HG03097 (cell line): ENCODE measurements around the gene ARHGAP15.

Experiments used
- ATAC-seq: cut with Tn5 transposase; IDR thresholded peaks from one replicate; pipeline ENCODE4 v1.9.1; 2021; ENCODE audit not compliant: unreplicated experiment, low FRiP score

Gene ARHGAP15

DNA sequence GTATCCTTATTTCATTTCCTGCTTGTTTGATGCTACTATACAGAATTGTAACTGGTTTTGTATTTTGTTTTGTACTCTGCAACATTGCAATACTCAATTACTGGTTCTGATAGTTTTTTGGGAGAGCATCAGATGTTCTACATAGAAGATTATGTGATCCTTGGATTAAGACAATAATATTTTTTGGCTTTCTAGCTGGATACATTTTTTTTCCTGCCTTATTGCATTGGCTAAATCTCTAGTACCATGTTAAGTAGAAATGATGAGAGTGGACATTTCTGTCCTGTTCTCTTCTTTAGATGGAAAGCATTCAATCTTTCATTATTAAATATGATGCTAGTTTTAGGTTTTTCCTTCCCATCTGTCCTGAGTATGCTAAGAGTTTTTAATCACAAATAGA, 523.5 kb downstream of the ARHGAP15 start:
- no peak for ATAC-seq

DNA sequence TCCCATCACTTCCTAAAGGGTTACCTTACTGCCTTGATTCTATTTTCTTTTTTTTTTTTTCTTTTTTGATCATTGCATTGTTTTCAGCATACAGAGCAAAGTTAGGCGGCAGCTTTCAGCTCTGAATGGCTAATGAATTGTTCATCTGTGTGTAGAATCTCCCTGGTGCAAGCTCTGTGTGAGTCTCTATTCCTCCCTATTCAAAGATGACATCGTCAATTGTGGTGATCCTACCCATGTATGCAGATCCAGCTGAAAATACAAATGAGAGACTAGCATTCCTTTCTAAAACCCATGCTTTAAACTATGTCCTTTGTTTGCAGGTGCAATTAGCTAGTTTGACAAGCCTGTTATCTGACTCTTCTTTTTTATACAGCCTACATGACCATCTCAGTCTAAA, 539.0 kb downstream of the ARHGAP15 start:
- ATAC-seq = no peak

DNA sequence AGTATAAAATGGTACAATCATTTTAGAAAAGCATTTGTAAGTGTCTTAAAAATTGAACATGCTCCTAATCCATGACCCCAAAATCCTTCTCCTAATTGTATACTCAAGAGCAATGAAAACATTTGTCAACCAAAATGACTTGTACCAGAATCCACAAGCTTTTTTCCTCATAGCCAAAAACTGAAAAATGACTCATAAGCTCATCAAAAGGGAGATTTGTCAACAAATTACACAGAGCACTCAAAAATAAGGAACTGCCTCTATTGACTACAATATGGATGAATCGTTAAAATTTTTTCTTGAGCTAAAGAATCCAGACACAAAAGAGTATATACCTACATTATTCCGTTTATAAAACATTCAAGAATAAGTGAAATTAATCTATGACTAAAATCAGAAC, 544.8 kb downstream of the ARHGAP15 start:
- ATAC-seq = no peak

DNA sequence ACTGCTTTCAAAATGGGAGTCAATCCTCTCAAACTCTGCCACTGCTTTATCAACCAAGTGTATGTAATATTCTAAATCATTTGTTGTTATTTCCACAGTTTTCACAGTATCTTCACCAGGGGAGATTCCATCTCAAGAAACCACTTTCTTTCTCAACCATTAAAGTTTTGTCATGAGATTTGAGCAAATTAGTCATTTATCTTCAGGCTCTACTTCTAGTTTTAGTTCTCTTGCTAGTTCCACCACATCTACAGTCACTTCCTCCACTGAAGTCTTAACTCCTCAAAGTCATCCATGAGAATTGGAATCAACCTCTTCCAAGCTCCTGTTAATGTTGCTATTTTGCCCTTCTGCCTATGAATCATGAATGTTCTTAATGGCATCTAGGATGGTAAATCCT, 545.8 kb downstream of the ARHGAP15 start:
- ATAC-seq = no peak

DNA sequence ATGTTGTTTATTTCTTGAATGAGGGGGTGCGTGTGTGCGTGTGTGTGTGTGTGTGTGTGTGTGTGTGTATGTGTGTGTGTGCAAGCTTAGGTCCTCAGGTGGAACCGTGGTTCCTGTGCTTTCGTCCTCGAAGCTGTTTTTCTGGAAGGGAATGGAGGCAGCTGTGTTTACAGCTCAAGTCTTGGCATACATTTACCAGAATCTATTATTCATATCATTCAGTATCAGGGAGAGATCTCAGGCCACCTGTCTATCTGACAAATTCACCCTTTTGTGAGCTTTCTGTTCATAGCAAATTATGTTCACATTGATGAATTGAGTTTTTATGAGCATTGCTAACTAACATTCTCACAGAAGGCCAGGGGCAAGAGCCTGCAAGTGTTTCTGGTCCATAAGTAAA, 550.4 kb downstream of the ARHGAP15 start:
- no peak for ATAC-seq

DNA sequence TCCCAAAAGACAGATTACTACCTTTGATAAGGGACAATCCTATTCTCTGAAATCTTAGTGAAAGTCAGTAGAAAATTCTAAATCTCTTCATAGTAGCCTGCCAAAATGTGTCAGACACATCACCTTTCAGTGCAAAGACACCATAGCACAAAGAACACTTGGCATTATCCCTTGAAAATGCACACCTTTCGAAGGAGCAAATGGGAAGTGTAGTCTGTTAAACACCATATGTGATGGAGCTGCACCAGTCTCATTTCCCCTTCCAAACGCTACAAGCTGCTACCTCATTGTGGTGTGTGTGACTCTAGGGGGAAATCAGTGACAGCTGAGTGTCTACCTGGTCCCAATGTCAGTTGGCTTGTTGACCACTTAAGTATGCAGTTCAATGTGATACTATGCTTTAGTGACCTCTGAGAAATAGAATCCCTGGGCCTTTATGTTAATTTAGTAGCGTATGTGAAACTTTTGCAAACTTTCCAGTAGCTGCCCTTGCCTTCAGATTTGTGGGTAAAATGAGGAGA, 551.7 kb downstream of the ARHGAP15 start:
- no peak for ATAC-seq

DNA sequence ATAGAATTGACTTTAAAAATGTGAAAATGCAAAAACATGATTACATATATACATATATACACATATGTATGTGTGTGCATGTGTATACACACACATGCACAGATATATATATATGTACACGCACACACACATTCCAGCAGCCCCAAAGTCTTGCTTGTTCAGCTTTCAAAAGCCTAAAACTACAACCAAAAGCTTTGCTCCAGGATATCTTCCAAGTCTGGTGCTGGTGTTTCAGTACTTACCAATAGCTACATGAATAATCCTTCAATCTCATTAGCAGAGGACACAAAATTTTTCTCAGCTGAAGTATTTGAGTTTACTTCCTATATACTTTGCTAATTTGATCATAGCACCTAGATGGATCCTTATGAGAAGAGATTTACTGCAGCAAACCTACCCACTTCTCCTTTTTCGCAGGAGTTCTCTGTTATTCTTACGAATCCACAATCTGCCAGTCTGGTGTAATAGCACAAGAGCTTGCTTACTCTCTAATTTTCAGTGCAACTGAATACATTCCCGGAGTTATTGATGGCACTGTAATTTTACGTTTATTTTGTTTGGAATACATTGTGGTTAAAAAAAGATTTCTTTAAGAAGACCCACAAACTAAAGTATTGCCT, 553.3 kb downstream of the ARHGAP15 start:
- no peak for ATAC-seq

DNA sequence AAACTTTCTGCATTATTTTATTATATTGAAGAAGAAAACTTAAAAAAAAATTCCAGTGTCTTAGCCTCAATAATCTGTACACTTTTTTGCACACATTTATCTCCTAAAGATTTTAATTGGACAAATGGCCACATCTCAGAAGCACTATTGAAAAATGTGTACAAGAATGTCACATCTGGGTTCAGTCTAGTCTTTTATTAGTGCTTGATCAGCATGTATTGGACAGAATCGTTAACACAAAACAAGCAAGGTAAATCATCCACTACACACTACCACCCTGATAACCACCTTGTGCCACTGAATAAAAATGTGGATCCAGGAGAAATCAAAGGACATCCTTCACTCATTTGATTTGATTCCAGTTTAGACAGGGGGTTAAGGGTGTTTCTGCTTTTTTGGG, 554.8 kb downstream of the ARHGAP15 start:
- ATAC-seq = no peak

DNA sequence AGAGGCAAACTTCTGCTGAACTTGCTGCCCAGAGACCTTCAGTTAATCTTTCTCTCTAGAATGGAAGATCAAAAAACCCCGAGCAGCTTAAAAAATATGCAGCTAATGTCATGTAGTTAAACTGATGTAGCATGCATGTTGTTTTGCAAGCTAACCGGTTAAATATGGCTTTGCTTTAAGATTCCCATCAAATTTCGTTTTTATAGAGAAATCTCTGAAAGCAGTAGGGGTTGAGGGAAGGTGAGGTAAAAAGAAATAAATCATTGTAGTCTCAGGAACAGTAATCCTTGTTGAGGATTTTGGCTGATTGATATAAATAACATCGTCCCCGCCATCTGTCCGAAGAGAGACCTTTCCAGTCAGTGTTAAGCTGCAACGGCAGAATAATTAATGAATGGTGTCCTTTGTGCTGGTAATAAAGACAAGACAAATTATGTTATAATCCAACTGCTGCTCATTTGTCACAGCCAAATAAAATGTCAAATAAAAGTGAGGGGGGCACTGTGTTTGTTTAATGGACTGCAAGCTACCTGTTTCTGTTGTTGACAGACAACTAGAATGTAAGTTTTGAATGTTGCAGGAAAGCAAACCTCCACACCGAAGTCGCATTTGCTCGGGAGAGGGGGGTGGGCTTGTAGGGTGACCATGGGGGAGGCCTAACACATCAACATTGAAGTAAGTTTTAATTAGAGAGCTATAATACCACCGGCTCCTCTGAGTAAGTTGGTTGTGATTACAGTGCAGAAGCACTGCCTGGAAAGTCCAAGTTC, 555.5 kb downstream of the ARHGAP15 start:
- ATAC-seq = no peak

DNA sequence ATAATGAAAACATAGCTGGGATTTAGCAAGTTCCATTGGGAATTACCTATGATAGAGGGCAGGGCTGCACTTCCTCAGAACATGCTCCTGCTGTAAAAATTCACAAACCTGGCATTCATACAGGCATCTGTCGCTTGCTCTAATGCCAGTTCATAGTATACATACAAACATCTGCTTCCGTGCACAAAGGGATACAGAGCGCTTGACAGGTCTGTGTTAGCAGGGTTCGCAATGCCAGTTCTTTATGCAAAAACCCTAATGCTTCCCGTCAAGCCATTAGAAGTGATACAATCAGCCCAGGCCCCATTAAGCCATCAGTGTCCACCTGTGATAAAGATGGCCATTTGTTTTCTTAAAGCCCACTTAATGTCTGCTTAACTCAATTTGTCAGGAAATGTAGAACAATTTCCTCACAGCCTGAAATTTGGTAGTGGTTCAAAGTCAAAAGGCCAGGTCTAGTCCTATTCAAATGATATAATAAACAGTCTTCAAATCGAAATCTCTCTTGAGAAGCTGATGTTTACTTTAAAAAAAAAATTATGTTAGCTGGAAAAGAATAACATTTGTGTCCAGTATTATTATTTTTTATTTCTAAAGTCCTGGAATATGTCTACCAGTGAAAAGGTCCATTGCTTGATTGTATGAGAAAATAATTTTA, 556.3 kb downstream of the ARHGAP15 start:
- ATAC-seq = no peak

DNA sequence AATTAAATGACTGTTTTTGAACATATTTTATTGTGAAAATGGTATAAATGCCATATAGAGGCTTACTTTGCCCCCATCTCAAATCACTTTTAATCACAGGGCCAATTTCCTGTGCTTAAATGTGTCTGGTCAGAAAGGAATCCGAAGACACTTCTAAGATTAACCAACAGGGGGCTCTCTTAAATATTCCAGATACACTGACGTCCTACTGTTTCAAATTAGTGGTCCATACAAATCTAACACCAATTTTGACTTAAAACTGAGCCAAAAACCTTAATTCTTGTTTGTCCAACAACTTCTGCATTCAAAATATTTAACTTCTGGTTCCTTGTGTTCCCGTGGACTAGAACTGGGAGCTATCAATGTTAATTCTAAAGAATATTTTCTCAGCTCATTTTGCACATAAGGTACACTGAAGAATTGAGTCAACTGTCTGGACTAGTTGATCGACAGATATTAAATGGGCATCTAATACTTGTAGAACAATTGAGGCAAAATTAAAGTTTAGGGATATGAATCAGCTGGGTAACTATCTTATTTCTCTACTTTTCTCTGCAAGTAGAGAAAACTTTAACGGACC, 557.5 kb downstream of the ARHGAP15 start:
- no peak for ATAC-seq

DNA sequence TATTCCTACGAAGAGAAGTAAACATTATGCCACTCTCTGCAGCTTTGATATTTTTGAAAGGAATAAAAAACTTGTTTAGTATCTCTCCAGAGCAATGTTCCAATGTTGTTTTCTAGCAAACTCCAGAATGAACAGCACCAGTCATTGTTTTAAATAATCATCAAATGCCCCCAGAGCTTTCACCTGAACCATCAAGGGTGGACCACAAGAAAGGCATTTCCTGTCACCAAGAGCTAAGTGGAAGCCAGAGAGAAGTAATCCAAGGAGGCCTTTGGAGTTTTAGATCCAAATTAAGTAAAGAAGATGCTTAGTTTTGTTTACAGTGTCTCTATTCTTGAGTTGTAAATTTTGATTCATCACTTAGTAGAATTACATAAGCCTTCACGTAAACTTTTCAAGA, 559.0 kb downstream of the ARHGAP15 start:
- ATAC-seq = no peak

DNA sequence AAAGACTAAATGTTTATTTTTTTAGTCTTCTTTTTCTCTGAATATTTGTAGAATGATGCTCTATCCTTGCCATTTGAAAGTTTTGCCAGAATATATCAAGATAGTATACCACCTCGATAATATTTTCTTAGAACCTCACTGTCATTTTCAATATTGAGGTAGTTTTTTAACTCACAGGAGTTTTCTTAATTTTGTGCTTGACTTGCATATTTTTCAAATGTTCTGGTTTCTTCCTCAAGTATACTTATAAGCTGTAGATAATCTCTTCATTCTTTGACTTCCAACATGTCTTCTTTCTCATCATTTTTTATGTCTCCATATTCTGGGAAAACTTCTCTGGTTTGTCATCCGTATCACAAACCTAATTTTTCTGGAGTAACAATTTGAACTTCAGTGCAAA, 559.6 kb downstream of the ARHGAP15 start:
- ATAC-seq = no peak

DNA sequence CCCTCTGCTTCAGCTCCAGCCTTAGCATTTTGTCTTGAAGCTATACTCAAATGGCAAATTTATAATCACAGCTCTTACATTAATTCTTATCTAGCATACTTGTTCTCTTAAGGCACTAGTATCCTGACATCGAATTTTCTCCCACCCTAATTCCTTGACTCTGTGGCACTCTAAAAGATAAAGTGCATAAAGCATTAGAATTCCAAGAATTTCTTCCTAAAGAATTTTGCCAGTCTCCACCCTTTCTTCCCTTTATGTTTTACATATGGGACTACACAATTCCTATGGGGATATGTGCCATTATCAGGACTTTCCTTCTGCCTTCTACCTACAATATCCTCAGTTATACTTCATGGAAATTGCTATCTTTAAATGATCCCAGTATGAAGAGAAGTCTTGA, 560.3 kb downstream of the ARHGAP15 start:
- ATAC-seq = no peak

DNA sequence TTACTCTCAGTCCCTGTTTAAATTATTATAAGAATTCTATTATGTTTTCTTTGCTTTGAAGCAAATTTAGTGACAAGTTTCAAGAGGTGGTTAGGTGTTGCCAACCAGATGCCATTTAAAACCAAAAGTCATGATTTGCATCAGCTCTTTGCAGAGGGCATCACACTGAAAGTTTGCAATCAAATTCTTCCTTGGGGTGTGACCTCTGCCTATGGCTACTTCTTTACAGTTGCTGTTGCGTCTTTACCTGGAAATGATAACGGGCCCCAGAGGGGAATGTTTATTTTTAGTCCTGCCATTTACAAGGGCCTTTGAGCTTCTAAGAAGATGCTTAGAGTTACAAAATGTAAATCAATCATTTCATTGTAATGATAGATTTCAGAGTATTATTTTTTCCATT, 561.0 kb downstream of the ARHGAP15 start:
- ATAC-seq = no peak

DNA sequence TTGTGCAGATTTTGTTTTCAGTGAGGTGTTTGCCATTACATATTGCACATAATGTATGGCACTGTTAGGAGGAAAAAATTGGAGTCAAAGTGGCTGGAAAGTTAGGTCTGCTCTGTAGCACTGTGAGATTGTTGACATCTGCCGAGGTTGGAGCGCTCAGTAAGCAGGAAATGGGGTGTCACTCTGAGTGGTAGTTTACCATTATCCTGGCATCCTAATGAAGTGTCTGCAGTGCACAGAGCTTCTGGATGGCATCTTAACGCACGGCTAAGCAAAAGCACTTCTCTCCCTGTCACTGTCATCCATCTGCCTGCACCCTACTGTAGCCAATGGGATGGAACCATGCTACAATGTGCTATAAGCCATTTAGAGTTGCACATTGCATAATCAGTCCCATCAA, 561.9 kb downstream of the ARHGAP15 start:
- no peak for ATAC-seq

DNA sequence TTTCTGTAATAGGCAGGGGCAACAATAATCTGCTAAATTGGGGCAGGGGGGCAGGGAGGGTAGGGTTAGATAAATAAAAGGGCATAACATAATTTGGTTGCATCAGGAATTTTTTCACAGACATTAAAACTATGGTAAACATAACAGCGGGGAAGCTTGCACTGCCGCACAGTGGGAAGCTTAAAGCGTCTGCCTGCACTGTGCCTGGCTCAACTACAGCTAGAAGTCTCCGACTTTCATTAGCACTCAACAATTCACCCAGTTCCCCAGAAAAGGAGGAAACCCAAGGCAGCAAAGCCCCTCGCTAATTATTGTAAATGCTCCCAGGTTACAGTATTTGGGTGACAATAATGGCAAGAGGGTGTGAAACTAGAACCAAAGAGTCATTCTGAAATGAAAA, 562.9 kb downstream of the ARHGAP15 start:
- no peak for ATAC-seq

DNA sequence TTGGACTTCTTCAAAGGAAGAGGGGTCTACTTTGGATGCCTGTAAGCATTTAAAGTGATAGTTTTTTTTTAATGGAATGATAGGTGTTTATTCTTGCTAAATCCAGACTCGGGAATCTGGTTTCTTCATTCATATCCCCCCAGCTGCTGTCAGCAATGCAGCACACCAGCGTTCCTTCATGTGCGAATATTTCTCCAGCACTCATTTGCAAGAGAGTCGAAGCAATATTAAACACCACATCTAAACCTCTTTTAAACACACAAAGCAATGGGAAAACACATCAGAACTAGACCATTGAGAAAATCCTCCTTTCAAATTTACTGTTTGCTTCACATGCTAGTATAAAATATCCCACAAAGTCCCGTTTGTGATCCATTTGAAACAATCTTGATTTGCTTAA, 563.7 kb downstream of the ARHGAP15 start:
- no peak for ATAC-seq

DNA sequence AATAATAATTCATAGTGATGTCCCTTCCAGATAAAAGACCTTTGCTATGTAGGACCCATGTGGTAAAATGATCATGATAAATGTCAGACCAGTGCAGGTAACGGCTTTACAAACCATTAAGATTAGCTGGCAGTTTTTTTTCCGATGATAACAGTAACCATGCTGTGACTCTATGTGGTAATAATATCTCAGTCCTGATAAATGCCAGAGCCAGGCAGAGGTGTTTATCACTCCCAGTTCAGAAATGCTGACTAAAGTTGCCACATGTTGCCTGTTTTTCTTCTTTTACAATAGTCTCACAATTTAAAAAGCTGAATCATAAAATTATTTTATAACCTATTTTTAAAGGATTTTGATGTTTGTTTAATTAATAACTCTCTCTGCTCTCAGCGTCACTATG, 565.1 kb downstream of the ARHGAP15 start:
- ATAC-seq = no peak

DNA sequence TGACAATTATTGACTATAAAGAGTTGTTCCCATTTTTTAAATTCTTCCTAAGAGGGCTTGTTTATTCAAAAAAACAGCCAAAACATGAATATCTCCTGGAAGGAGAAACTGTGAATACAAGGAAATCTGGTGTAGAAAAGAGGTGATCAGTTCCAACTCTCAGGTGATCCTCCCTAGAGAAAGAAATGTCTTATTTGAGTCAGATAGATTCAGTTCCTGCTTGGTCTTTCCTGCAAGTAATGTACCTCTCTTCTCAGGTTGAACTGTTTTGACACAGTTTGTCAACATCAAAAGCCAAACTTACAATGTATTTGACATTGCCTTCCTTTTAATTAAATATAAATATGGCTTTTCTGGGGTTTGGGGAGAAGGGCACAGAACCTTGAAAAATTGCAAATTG, 567.4 kb downstream of the ARHGAP15 start:
- no peak for ATAC-seq

DNA sequence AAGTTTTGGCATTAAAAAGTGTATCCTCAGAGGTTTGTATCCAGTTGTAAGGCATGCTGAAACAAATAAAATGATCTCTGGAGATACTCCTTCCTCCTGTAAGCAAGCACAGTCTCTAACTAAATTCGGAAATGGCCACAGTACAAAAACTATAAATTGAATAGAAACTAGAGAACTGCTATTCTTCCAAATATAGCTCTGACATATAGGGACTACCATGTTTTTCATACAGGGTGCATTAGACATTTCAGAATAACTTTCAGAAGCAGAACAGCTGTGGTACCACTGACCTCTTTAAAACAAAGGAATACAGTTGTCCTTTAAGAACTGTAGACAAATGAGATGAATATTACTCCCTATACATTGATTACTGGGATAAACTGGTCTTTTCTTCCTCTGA, 568.5 kb downstream of the ARHGAP15 start:
- ATAC-seq = no peak
